GM21737 (cell line): ENCODE data around the gene GPR87.
A peak's percentile ranks its signal among the peaks of the same experiment; 100 is the strongest.

Experiments
- ATAC-seq: cut with Tn5 transposase; IDR thresholded peaks from one replicate; pipeline ENCODE4 v1.9.1; 2021; ENCODE audit warnings: mild to moderate bottlenecking, moderate library complexity; ENCODE audit not compliant: unreplicated experiment

The GPR87 gene

DNA sequence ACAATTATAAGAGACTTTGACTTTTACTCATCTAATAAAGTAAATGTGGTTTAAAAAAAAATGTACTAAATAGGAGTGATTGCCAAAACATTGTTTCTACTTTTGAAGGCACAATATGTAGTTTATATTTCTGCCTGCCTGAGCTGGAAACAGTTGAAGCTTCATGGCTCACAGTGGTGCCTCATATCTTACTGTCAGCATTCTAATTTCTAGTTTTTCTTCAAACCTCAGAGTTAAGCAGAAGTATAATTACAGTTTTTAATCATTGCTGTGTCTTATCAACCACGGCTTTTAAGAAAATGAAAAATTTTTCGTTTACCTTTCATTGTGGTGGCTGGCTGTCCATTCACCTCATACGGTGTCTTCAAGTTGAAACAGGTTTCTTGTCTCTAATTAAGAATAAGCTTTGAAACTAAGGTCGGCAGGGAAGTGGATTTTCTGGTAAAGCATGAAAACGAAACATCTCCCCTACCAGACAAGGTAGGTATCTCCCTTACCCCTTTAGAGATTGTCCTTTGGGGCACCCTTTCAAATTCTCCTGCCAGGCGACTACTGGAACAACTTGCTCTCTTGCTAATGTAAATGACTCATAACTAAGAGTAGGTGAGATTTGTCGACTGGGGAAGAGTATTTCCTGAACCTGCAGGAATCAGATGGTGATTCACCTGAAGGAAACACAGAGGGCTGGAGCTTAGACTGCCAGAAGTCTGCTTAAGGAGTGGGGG, at the start of gene GPR87:
TSS of gene GPR87 (minus strand) at position 554 of the 725 bp plus-strand sequence. CDS start 16,720 bp downstream, outside the sequence.
- ATAC-seq: no peak

- no peak for ATAC-seq
Measured at GRCh38 chr3:151362751-151363174, 46.1 kb upstream of the GPR87 start.

- ATAC-seq: no peak
Measured at GRCh38 chr3:151357463-151357850, 40.8 kb upstream of the GPR87 start.

DNA sequence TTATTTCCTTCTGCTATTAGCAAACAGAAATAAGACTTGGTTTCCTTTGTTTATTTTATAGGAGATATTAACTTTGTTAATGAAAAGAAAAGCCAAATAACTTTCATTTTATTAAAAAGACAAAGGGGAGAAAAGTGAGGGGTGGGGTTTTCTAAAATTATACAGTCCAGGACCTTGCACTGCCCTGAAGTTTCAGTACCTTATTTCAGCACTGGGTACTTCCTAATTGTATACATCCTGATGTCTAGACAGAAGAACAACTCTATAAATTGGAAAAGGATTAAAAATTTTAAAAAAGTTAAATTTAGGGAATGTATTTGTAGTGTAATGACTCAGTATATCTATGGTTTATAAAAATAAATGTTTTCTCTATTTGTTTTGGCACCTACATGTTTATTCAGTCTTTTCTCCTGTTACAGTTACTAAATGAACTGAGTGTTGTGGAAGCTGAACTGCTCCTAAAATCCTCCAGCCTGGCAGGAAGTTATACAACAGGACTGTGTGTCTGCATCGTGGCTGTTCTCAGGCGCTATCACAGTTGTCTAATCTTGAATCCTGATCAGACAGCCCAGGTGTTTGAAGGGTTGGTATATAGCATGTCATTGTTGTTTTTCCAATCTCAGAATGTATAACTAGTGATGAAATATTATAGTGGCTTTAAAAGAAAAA, 40.3 kb upstream of the GPR87 start:
- no peak for ATAC-seq

- peak; percentile 16 for ATAC-seq
Measured at GRCh38 chr3:151351648-151352047, 35.0 kb upstream of the GPR87 start.

DNA sequence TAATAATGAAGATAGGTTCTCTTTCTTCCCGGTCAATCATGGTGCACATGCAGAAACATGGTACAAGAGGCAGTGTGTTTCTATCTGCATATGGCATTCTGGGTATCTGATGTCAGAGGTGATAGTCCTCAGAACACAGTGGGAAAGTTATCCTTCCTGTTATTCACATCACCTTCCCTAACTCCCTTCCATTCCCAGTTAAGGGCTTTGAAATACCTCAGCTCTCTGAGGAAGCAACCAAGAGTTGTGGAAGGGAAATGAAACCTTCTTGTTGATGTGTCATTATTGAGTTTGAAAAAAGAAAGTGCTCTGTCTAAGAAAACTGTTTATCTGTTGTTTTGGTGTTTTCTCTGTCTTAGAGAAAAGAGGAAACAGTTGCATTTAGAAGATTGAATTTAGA, 34.6 kb upstream of the GPR87 start:
- ATAC-seq: peak; percentile 69

- ATAC-seq: no peak
Measured at GRCh38 chr3:151350656-151351055, 34.0 kb upstream of the GPR87 start.

GRCh38 chr3:151347432-151347831, 30.8 kb upstream of the GPR87 start:
- no peak for ATAC-seq

DNA sequence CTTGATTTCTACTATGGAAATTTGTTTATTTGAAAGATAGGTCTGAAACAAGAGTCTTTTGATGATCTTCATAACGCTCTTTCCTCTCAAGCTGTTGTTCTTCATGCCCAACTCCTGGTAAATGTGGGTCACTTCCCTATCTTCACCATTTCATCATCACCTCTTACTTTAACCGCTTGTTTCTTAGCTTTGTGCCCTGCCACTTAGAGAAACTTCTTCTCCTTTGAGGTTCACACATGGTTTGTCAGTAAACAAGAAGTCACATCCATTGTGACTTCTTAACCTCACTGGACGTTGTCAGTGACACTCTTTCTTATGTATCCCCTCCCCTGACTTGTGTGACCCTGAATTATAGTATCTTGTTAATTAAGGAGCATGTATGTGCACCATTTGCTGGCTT, 29.7 kb upstream of the GPR87 start:
- no peak for ATAC-seq

- ATAC-seq: no peak
Measured at GRCh38 chr3:151345859-151346258, 29.2 kb upstream of the GPR87 start.

- no peak for ATAC-seq
Measured at GRCh38 chr3:151331696-151332095, 15.1 kb upstream of the GPR87 start.

DNA sequence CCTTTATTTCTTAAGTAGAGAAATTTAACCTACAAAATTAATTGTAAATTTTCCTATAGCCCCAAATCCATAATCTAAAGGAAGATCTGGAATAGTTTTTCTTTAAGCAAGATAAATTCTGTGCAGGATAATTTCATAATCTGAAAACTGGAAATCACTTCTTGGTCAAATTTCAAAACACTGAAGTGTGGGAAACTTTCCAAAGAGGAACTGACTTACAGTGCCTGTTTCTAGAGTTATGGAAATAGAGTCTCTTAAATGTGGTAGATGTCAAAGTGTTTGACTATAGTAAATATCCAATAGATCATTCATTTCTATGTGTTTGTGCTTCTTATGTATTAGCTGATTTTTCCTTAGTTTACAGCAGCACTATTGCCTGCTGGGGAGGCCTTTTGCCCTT, 14.3 kb upstream of the GPR87 start:
- no peak for ATAC-seq

DNA sequence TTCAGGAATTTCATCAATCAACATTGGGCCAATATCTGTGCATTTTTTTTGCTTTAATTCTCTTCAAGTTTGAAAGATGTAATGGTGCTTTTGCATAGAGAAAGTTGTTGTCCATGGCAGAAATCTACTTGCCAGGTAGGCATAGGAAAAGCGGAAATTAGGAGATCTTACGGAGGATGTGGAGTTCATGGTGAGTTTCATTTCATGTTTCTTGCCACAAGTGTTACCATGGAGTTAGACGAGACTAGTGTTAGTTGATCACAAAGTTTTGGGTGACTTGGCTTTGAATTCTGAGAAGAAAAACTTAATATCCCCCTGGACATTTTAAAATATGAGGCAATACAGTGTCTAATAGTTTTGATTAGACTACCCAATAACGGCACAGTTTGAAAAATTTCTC, 13.8 kb upstream of the GPR87 start:
- ATAC-seq: no peak

GRCh38 chr3:151329363-151329762, 12.7 kb upstream of the GPR87 start, which contains the start of gene P2RY13:
Gene P2RY13, minus strand, starts transcription at chr3:151329549. Its CDS starts 21 bp downstream, at chr3:151329528.
- ATAC-seq: no peak

GRCh38 chr3:151328298-151328995, 11.8 kb upstream of the GPR87 start:
- no peak for ATAC-seq

GRCh38 chr3:151327571-151328198, 11.1 kb upstream of the GPR87 start:
- no peak for ATAC-seq

DNA sequence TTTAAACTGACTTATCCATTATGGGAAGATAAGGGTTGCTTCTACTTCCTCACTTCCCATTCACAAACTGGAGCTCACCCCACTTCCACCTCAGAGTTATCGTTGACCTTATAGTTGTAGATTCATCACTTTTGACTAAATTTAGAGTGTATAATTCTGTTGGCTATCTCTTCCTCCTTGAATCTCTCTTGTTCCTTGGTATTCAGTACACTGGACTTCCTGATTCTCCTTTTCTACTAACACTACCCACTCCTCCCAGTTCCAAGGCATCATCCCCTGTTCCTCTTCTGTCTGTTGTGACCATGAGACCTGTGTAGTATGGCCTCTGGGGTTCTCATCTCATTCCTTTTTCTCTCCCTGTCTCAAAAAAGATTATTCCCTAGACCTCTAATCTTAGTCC, 5.9 kb upstream of the GPR87 start:
- no peak for ATAC-seq

GRCh38 chr3:151321526-151321925, 4.9 kb upstream of the GPR87 start:
- no peak for ATAC-seq

GRCh38 chr3:151320131-151320530, 3.5 kb upstream of the GPR87 start:
- no peak for ATAC-seq

DNA sequence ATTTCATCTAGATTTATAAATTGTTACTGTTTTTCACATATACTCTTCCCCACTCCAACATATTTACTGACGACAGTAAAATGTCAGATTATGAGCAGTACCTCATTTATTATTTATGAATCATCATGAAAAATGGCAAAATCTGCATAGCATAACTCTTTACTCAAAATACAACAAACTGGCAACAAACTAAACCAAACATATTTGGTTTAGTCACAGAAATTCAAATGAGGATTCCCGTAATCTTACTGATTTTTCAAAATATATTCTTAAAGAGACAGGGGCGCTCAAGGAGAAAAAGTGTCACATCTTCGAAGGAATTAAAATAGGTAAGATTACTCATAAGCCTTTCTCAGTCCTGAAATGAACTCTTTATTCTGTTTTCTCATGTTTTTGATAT, 3.0 kb upstream of the GPR87 start:
- ATAC-seq: no peak

DNA sequence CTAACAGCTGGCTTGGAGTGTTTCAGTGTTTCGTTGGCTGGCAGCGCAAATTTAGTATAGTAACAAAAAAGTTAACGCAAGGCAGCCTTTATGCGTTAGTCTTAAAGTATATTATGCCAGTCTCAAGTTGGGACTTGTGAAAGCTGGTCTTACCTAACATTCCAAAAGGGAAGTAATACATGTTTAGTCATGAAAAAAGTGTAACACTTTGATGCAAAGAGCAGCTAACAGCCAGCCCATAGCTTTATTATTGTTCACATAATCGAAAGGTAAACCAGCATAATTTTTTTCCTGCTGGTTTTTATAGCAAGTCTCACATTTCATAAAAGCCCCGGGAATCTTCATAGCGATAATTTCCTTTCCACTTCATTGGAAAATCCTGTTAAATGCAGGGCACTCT, 2.4 kb upstream of the GPR87 start:
- ATAC-seq: no peak
